Measurements from ENCODE around the gene SMIM44. TPM values are rescaled to one million over a fixed set of nuclear protein-coding genes. Genes with fewer than 3 reads are reported as not detected.
"Not testable (repeated sequence)": the region's sequence is repeated elsewhere in the genome, so short reads cannot be mapped to it uniquely, and the experiment has no call there.

The SMIM44 gene
- total RNA-seq = not detected

GRCh38 chr19:3483226-3483628 is at the start of gene SMIM44:
Gene SMIM44, minus strand, starts transcription at chr19:3483441. Its CDS starts 38 bp downstream, at chr19:3483403.
- 41% methylated on average over 11 of the region's 33 CpGs for WGBS
- no peak for DNase-seq (ENCODE audit: low spot score in 2 of 2)
- H3K27ac ChIP-seq = no peak within 1 kb of the TSS
- no peaks in the 10 kb centered on the region for H3K4me1 ChIP-seq
- H3K27me3 ChIP-seq = peaks cover 59% of the 10 kb centered on the region
- no peak for TF ChIP-seq EP300 (IDR thresholded peaks at IDR 0.05)
- TF ChIP-seq POLR2A (IDR thresholded peaks at IDR 0.05) = no peak
- TF ChIP-seq CTCF (IDR thresholded peaks at IDR 0.05) = no peak
- TF ChIP-seq POLR2AphosphoS5 (IDR thresholded peaks at IDR 0.05) = no peak
- H3K4me3 ChIP-seq = no peak within 1 kb of the TSS
- H3K9me3 ChIP-seq = no peaks in the 10 kb centered on the region
- H3K36me3 ChIP-seq = no peaks in the 10 kb centered on the region

- no peaks in the 10 kb centered on the region for H3K9me3 ChIP-seq
- no peak overlapping the region for H3K27ac ChIP-seq
- 65% methylated on average over 4 of the region's 17 CpGs for WGBS
- H3K36me3 ChIP-seq = peaks cover 64% of the 10 kb centered on the region
- H3K4me1 ChIP-seq = peaks cover 23% of the 10 kb centered on the region
- no peaks in the 10 kb centered on the region for H3K27me3 ChIP-seq
- TF ChIP-seq POLR2AphosphoS5 (IDR thresholded peaks at IDR 0.05) (no peak), CTCF (IDR thresholded peaks at IDR 0.05) (no peak), POLR2A (IDR thresholded peaks at IDR 0.05) (no peak), EP300 (IDR thresholded peaks at IDR 0.05) (no peak)
- DNase-seq (ENCODE audit: low spot score in 2 of 2) = no peak
- H3K4me3 ChIP-seq = no peak overlapping the region
These were observed 49.8 kb upstream of the SMIM44 start for GRCh38 chr19:3533033-3533432.

DNA sequence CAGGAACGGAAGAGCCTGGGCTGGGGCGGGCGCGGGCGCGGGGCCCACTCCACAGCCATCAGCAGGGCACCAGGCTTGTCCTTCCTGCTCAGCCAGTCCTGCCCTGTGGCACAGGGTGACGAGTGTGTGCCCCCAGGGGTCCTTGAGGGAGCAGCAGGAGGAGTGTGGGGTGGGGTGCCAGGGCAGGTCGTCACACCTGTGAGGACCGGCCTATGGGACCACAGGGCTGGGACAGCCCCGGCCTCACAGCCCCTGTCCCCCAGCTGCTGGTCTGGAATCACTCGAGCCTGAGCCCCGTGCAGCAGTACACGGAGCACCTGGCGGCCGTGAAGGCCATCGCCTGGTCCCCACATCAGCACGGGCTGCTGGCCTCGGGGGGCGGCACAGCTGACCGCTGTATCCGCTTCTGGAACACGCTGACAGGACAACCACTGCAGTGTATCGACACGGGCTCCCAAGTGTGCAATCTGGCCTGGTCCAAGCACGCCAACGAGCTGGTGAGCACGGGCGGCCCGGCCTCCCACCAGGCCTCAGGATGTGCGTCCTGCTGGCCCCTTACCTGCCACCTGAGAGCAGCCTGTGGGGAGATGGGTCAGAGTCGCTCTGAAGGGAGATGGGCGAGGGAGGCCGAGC is 49.0 kb upstream of the SMIM44 start:
- Histone ChIP-seq H3K9me3 (no peaks in the 10 kb centered on the region), H3K4me1 (peaks cover 19% of the 10 kb centered on the region), H3K27me3 (no peaks in the 10 kb centered on the region), H3K27ac (no peak overlapping the region), H3K4me3 (no peak overlapping the region), H3K36me3 (peaks cover 71% of the 10 kb centered on the region)
- no peak for TF ChIP-seq EP300 (IDR thresholded peaks at IDR 0.05)
- TF ChIP-seq POLR2A (IDR thresholded peaks at IDR 0.05) = no peak
- TF ChIP-seq POLR2AphosphoS5 (IDR thresholded peaks at IDR 0.05) = no peak
- TF ChIP-seq CTCF (IDR thresholded peaks at IDR 0.05) = no peak
- 92% methylated on average over 2 of the region's 33 CpGs for WGBS
- no peak for DNase-seq (ENCODE audit: low spot score in 2 of 2)

GRCh38 chr19:3531716-3532115 is 48.5 kb upstream of the SMIM44 start:
- no CpG with 5 or more reads among the region's 29 CpGs for WGBS
- H3K4me1 ChIP-seq = peaks cover 13% of the 10 kb centered on the region
- H3K4me3 ChIP-seq = no peak overlapping the region
- H3K27me3 ChIP-seq = no peaks in the 10 kb centered on the region
- H3K36me3 ChIP-seq = peaks cover 77% of the 10 kb centered on the region
- no peak overlapping the region for H3K27ac ChIP-seq
- H3K9me3 ChIP-seq = no peaks in the 10 kb centered on the region
- DNase-seq (ENCODE audit: low spot score in 2 of 2) = no peak
- TF ChIP-seq EP300 (IDR thresholded peaks at IDR 0.05) (no peak), CTCF (IDR thresholded peaks at IDR 0.05) (no peak), POLR2A (IDR thresholded peaks at IDR 0.05) (no peak), POLR2AphosphoS5 (IDR thresholded peaks at IDR 0.05) (no peak)

DNA sequence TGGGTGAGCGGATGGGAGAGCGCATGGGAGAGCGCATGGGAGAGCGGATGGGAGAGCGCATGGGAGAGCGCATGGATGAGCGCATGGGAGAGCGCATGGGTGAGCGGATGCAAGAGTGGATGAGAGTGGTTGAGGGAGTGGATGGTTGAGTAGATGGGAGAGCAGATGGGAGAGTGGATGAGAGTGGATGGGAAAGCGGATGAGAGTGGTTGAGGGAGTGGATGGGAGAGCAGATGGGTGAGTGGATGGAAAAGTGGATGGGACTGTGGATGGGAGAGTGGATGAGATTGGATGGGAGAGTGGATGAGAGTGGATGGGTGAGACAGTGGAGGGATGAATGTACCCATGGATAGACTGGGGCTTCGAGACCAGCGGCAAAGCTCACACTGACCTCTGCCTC is 47.1 kb upstream of the SMIM44 start:
- Histone ChIP-seq H3K27me3 (no peaks in the 10 kb centered on the region), H3K36me3 (peaks cover 81% of the 10 kb centered on the region), H3K4me1 (no peaks in the 10 kb centered on the region), H3K4me3 (no peak overlapping the region), H3K27ac (no peak overlapping the region), H3K9me3 (no peaks in the 10 kb centered on the region)
- no peak for TF ChIP-seq POLR2A (IDR thresholded peaks at IDR 0.05)
- TF ChIP-seq EP300 (IDR thresholded peaks at IDR 0.05) = no peak
- TF ChIP-seq POLR2AphosphoS5 (IDR thresholded peaks at IDR 0.05) = no peak
- no peak for TF ChIP-seq CTCF (IDR thresholded peaks at IDR 0.05)
- no peak for DNase-seq (ENCODE audit: low spot score in 2 of 2)
- WGBS = 95% methylated on average over 12 of the region's 12 CpGs

GRCh38 chr19:3529299-3529698 is 46.1 kb upstream of the SMIM44 start:
- not testable (repeated sequence) for H3K27ac ChIP-seq; H3K4me1 ChIP-seq; H3K4me3 ChIP-seq; DNase-seq (ENCODE audit: low spot score in 2 of 2); H3K9me3 ChIP-seq; H3K27me3 ChIP-seq
- peaks cover 79% of the 10 kb centered on the region for H3K36me3 ChIP-seq
- 90% methylated on average over 7 of the region's 7 CpGs for WGBS
